Osteocyte (in vitro differentiated cells): ENCODE measurements around the gene ZMAT5. TPM values are rescaled to one million over a fixed set of nuclear protein-coding genes. Genes with fewer than 3 reads are reported as not detected.

Experiments
- DNase-seq: peaks from one replicate; pipeline ENCODE4 v3.0.0; 2021; ENCODE audit warnings: mixed read lengths; ENCODE audit not compliant: unreplicated experiment; ENCODE audit errors: extremely low spot score
- H3K27ac Mint-ChIP-seq: one replicate; pipeline ENCODE4 v1.8.0; 2021; ENCODE audit warnings: mild to moderate bottlenecking, mixed read lengths; ENCODE audit not compliant: unreplicated experiment
- H3K27me3 Mint-ChIP-seq: one replicate; pipeline ENCODE4 v1.8.0; 2021; ENCODE audit warnings: mixed read lengths; ENCODE audit not compliant: unreplicated experiment
- H3K36me3 Mint-ChIP-seq: one replicate; pipeline ENCODE4 v1.8.0; 2021; ENCODE audit warnings: mixed read lengths; ENCODE audit not compliant: unreplicated experiment
- H3K4me1 Mint-ChIP-seq: one replicate; pipeline ENCODE4 v1.8.0; 2021; ENCODE audit warnings: mixed read lengths; ENCODE audit not compliant: unreplicated experiment
- H3K4me3 Mint-ChIP-seq: one replicate; pipeline ENCODE4 v1.8.0; 2021; ENCODE audit warnings: mild to moderate bottlenecking, moderate library complexity, mixed read lengths; ENCODE audit not compliant: unreplicated experiment
- H3K9me3 Mint-ChIP-seq: one replicate; pipeline ENCODE4 v1.8.0; 2021; ENCODE audit warnings: mixed read lengths; ENCODE audit not compliant: unreplicated experiment
- CTCF ChIP-seq: fragments of 200-600 bp; sonication (generic); IDR thresholded peaks from 2 replicates; pipeline ENCODE4 v1.5.0; 2021; ENCODE audit warnings: antibody characterized with exemption, mild to moderate bottlenecking, moderate library complexity
- total RNA-seq: library from RNA; stranded (reverse); gene quantifications from 2 replicates; pipeline ENCODE4 v1.2.1, GENCODE V29; 2021

The ZMAT5 gene
- total RNA-seq, 1 donor from 2014 or later: 25.0 TPM

- Mint-ChIP-seq H3K36me3 (peaks cover 10% of the 10 kb centered on the region), H3K27ac (no peak overlapping the region), H3K9me3 (no peaks in the 10 kb centered on the region), H3K27me3 (no peaks in the 10 kb centered on the region), H3K4me3 (no peak overlapping the region), H3K4me1 (no peaks in the 10 kb centered on the region)
- TF ChIP-seq CTCF: no peak
- no peak for DNase-seq
Measured at GRCh38 chr22:29751669-29752068, 15.1 kb downstream of the ZMAT5 start.

- no peak for DNase-seq
- no peaks in the 10 kb centered on the region for H3K4me1 Mint-ChIP-seq
- TF ChIP-seq CTCF: no peak
- H3K27ac Mint-ChIP-seq: no peak overlapping the region
- no peaks in the 10 kb centered on the region for H3K27me3 Mint-ChIP-seq
- peaks cover 10% of the 10 kb centered on the region for H3K36me3 Mint-ChIP-seq
- H3K4me3 Mint-ChIP-seq: no peak overlapping the region
- no peaks in the 10 kb centered on the region for H3K9me3 Mint-ChIP-seq
Measured at GRCh38 chr22:29750559-29751538, 16.0 kb downstream of the ZMAT5 start.

GRCh38 chr22:29750029-29750428 lies 16.8 kb downstream of the ZMAT5 start:
- Mint-ChIP-seq H3K4me3 (no peak overlapping the region), H3K36me3 (peaks cover 14% of the 10 kb centered on the region), H3K9me3 (no peaks in the 10 kb centered on the region), H3K4me1 (no peaks in the 10 kb centered on the region), H3K27me3 (no peaks in the 10 kb centered on the region), H3K27ac (no peak overlapping the region)
- no peak for DNase-seq
- TF ChIP-seq CTCF: no peak

DNA sequence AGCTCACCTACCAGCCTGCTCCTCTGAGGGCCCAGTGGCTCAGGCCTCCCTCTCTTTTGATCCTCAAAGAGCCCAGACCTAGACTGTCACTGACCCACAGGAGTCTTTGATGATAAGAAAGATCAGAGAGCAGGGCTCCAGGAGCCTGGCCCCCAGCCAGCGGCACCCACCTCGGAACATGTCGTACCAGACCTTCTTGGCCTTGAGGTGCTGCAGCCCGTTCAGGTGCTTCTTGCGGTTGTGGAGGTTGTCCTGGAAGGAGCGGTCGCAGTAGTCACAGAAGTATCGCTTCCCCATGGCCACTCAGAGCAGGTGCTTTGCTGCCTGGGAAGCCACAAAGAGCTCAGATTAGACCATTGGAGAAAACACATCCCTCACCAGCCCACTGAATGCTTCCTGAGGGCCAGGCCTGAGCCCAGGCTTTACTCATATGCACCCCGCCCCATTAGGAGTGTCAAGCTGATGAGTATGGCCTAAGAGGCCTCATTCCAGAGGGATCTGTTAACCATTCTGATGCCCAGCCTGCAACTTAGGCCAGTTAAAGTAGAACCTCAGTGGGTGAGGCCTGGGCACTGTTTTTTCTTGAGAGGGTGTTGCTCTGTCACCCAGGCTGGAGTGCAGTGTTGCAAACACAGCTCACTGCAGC lies 18.4 kb downstream of the ZMAT5 start:
- DNase-seq: no peak
- no peaks in the 10 kb centered on the region for H3K9me3 Mint-ChIP-seq
- H3K27me3 Mint-ChIP-seq: no peaks in the 10 kb centered on the region
- H3K4me1 Mint-ChIP-seq: no peaks in the 10 kb centered on the region
- H3K27ac Mint-ChIP-seq: no peak overlapping the region
- no peak overlapping the region for H3K4me3 Mint-ChIP-seq
- peaks cover 14% of the 10 kb centered on the region for H3K36me3 Mint-ChIP-seq
- no peak for TF ChIP-seq CTCF

GRCh38 chr22:29747832-29748231 lies 19.0 kb downstream of the ZMAT5 start:
- no peak overlapping the region for H3K4me3 Mint-ChIP-seq
- H3K27ac Mint-ChIP-seq: no peak overlapping the region
- DNase-seq: no peak
- H3K27me3 Mint-ChIP-seq: no peaks in the 10 kb centered on the region
- TF ChIP-seq CTCF: no peak
- H3K36me3 Mint-ChIP-seq: peaks cover 14% of the 10 kb centered on the region
- H3K9me3 Mint-ChIP-seq: no peaks in the 10 kb centered on the region
- no peaks in the 10 kb centered on the region for H3K4me1 Mint-ChIP-seq
